Measurements from ENCODE around the gene NCBP1.

Gene NCBP1

GRCh38 chr9:97628668-97629067 is 5.0 kb upstream of the NCBP1 start:
- no peak for DNase-seq

GRCh38 chr9:97629156-97629555 is 4.5 kb upstream of the NCBP1 start:
- no peak for DNase-seq

- no peak for DNase-seq
Observed at GRCh38 chr9:97630591-97630990, 3.0 kb upstream of the NCBP1 start.

GRCh38 chr9:97632248-97632984 is 1.2 kb upstream of the NCBP1 start:
- peak; percentile 64 for DNase-seq

GRCh38 chr9:97633859-97634490 is 354 bp downstream of the NCBP1 start:
- no peak for DNase-seq

- DNase-seq: no peak
Observed at GRCh38 chr9:97635026-97635425, 1.4 kb downstream of the NCBP1 start.

GRCh38 chr9:97636903-97637302 is 3.3 kb downstream of the NCBP1 start:
- no peak for DNase-seq

GRCh38 chr9:97638666-97639065 is 5.0 kb downstream of the NCBP1 start:
- no peak for DNase-seq

GRCh38 chr9:97640325-97640724 is 6.7 kb downstream of the NCBP1 start:
- DNase-seq: peak; percentile 13

- DNase-seq: no peak
Observed at GRCh38 chr9:97645720-97646119, 12.1 kb downstream of the NCBP1 start.

- DNase-seq: no peak
Observed at GRCh38 chr9:97647996-97648395, 14.4 kb downstream of the NCBP1 start.

- DNase-seq: no peak
Observed at GRCh38 chr9:97651646-97652045, 18.0 kb downstream of the NCBP1 start.

GRCh38 chr9:97658707-97659106 is 25.1 kb downstream of the NCBP1 start:
- DNase-seq: no peak

GRCh38 chr9:97659771-97660170 is 26.1 kb downstream of the NCBP1 start:
- no peak for DNase-seq

- no peak for DNase-seq
Observed at GRCh38 chr9:97660340-97660739, 26.7 kb downstream of the NCBP1 start.

- DNase-seq: no peak
Observed at GRCh38 chr9:97660847-97661246, 27.2 kb downstream of the NCBP1 start.

GRCh38 chr9:97665742-97666141 is 32.1 kb downstream of the NCBP1 start:
- DNase-seq: no peak

- DNase-seq: no peak
Observed at GRCh38 chr9:97666907-97667686, 33.5 kb downstream of the NCBP1 start.

GRCh38 chr9:97668485-97668884 is 34.9 kb downstream of the NCBP1 start:
- DNase-seq: no peak

GRCh38 chr9:97670586-97670985 is 37.0 kb downstream of the NCBP1 start:
- no peak for DNase-seq

GRCh38 chr9:97672403-97672802 is 38.8 kb downstream of the NCBP1 start:
- DNase-seq: no peak

- no peak for DNase-seq
Observed at GRCh38 chr9:97673922-97674321, 40.3 kb downstream of the NCBP1 start.

GRCh38 chr9:97675655-97676054 is 42.0 kb downstream of the NCBP1 start:
- no peak for DNase-seq

GRCh38 chr9:97682242-97682641 is 48.6 kb downstream of the NCBP1 start:
- no peak for DNase-seq
